Activated naive CD4-positive, alpha-beta T cell (primary cell): ENCODE measurements around the gene SLC22A4.
A peak's percentile ranks its signal among the peaks of the same experiment; 100 is the strongest.

Experiments used
- DNase-seq, 4 experiments: peaks; one replicate each; lab custom pipeline; 2025; lab: John Stamatoyannopoulos, UW

Gene SLC22A4

GRCh38 chr5:132262882-132263547, 31.2 kb upstream of the SLC22A4 start:
- no peak for DNase-seq

GRCh38 chr5:132263548-132264261, 30.5 kb upstream of the SLC22A4 start:
- no peak for DNase-seq

- no peak for DNase-seq
Observed at GRCh38 chr5:132264546-132265335, 29.5 kb upstream of the SLC22A4 start.

- no peak for DNase-seq
Observed at GRCh38 chr5:132265336-132266030, 28.7 kb upstream of the SLC22A4 start.

GRCh38 chr5:132266031-132266835, 28.0 kb upstream of the SLC22A4 start:
- no peak for DNase-seq

- DNase-seq = no peak
Observed at GRCh38 chr5:132266836-132267160, 27.4 kb upstream of the SLC22A4 start.

GRCh38 chr5:132267166-132267739, 26.9 kb upstream of the SLC22A4 start:
- no peak for DNase-seq

- DNase-seq = no peak
Observed at GRCh38 chr5:132267931-132268768, 26.0 kb upstream of the SLC22A4 start.

GRCh38 chr5:132268769-132269551, 25.2 kb upstream of the SLC22A4 start:
- DNase-seq = no peak

GRCh38 chr5:132269635-132270334, 24.4 kb upstream of the SLC22A4 start:
- no peak for DNase-seq

- DNase-seq = no peak
Observed at GRCh38 chr5:132270335-132270665, 23.9 kb upstream of the SLC22A4 start.

- DNase-seq = no peak
Observed at GRCh38 chr5:132270706-132271105, 23.5 kb upstream of the SLC22A4 start.

- DNase-seq = no peak
Observed at GRCh38 chr5:132271251-132272246, 22.6 kb upstream of the SLC22A4 start.

GRCh38 chr5:132272311-132273210, 21.6 kb upstream of the SLC22A4 start:
- DNase-seq = peak; percentile 26 to 61 (median 47)

GRCh38 chr5:132273631-132274030, 20.6 kb upstream of the SLC22A4 start:
- no peak for DNase-seq

GRCh38 chr5:132274050-132274792, 20.0 kb upstream of the SLC22A4 start:
- DNase-seq = no peak
